ENCODE data around the gene DLL4.
"Not testable (repeated sequence)": the region's sequence is repeated elsewhere in the genome, so short reads cannot be mapped to it uniquely, and the experiment has no call there.

DLL4 gene

DNA sequence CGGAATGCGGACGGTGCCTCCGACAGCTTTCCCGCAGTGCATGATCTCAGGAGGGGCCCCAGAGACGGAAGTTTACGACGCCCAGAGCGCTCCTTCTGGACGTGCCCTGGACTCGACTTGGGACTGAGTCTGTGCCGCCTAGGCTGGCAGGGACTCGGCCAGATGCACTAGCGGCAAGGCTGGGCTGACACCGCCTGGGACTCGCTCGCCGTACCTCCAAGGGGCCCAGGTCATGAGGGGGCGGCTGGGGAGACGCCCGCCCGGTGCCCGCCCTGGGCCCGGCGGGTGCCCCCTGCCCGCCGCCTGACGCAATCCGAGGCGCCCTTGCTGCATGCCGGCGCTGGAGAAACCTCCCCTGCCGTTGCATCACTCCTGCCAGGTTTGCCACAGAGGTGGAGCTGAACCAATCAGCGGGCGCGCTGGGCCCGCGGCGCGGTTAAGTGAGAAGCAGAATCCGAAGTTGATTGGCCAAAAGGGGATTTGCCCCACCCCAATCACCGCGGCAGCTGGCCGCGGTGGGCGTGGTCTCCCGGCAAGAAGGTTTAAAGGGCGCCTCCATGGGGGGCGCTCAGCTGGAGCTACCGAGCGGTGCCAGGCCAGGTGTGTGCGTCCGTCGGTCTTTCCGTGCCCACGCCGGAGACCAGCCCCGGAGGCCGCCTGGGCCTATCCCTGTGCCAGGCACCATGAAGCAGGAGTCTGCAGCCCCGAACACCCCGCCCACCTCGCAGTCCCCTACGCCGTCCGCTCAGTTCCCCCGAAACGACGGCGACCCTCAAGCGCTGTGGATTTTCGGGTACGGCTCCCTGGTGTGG is 24.0 kb downstream of the DLL4 start, which contains the start of gene CHAC1:
Gene CHAC1 (plus strand): TSS at position 571 of the 812 bp plus-strand sequence. CDS start 113 bp downstream, at position 684.
- peak within 1 kb of the TSS; percentile 85 for H3K18ac ChIP-seq (ENCODE audit: low read depth in 1 of 2, low read length in 2 of 2)

DNA sequence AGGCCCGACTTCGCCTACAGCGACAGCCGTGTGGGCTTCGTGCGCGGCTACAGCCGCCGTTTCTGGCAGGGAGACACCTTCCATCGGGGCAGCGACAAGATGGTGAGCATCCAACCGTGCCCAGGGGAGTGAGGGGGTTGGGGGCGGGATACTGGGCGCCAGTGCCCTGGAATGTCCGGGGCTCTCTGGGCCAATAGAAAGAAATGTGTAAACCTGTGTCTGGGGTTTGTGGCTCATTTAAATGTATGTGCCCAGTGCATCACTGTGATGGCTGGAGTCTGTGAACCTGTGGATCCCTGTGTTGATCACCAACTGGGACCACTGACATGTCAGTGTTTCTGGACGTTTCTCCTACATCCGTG is 24.6 kb downstream of the DLL4 start:
- no peak overlapping the region for H2AK5ac ChIP-seq (ENCODE audit: low read length, severe bottlenecking)
- H3K36me3 ChIP-seq (ENCODE audit: control insufficient read depth in 1 of 2, insufficient read depth in 2 of 2, low read depth in 1 of 2, low read length in 2 of 2): peaks cover 0 to 22% of the 10 kb centered on the region in 2 experiments
- H2AFZ ChIP-seq (ENCODE audit: low read depth, low read length): peak overlapping the region; percentile 94
- peak overlapping the region in 1 of 2 experiments; percentile 87 for H2BK12ac ChIP-seq (ENCODE audit: low read length in 2 of 2)
- H3K18ac ChIP-seq (ENCODE audit: low read depth in 1 of 2, low read length in 2 of 2): peak overlapping the region; percentile 85
- peak overlapping the region; percentile 89 for H3K9ac ChIP-seq (ENCODE audit: low read length)
- H2BK120ac ChIP-seq (ENCODE audit: low read depth, low read length): no peak overlapping the region
- H3K9me3 ChIP-seq (ENCODE audit: control insufficient read depth, low read length): no peaks in the 10 kb centered on the region
- peak overlapping the region in 1 of 2 experiments; percentile 45 for H3K14ac ChIP-seq (ENCODE audit: low read length in 2 of 2)
- H3K4me3 ChIP-seq (ENCODE audit: insufficient read depth in 1 of 2, low read depth in 1 of 2, low read length in 2 of 2): peak overlapping the region; percentile 79 to 90
- H2BK15ac ChIP-seq (ENCODE audit: low read depth, poor library complexity, severe bottlenecking): no peak overlapping the region
- 6% methylated on average over 17 of the region's 17 CpGs for WGBS
- no peak overlapping the region for H3K27ac ChIP-seq (ENCODE audit: low read length, poor library complexity, severe bottlenecking)
- DNase-seq: peak; percentile 28
- peaks cover 8% of the 10 kb centered on the region for H3K79me1 ChIP-seq (replicated peaks; ENCODE audit: low read length, poor library complexity, severe bottlenecking)
- peak overlapping the region; percentile 19 to 73 for H3K4ac ChIP-seq (ENCODE audit: low read depth in 1 of 2, low read length in 2 of 2)
- peak overlapping the region in 1 of 2 experiments; percentile 53 for H3K23ac ChIP-seq (ENCODE audit: low read length in 2 of 2)
- peaks cover 36% of the 10 kb centered on the region for H3K4me1 ChIP-seq (ENCODE audit: control insufficient read depth, insufficient read depth, low read depth, low read length)
- peak overlapping the region; percentile 64 for H4K91ac ChIP-seq (ENCODE audit: low read length)
- H3K4me2 ChIP-seq (ENCODE audit: low read length, poor library complexity, severe bottlenecking): peak overlapping the region; percentile 95
- no peak overlapping the region for H2BK5ac ChIP-seq (ENCODE audit: low read depth, low read length, poor library complexity, severe bottlenecking)
- H3K27me3 ChIP-seq (ENCODE audit: control insufficient read depth in 1 of 2, insufficient read depth in 1 of 2, low read length in 2 of 2): peaks cover 5 to 12% of the 10 kb centered on the region in 2 experiments
- peak overlapping the region; percentile 19 for H4K8ac ChIP-seq (ENCODE audit: low read length)

More for the DNA sequence above, 24.0 kb downstream of the DLL4 start, which contains the start of gene CHAC1:
- Histone ChIP-seq H3K4me3 (ENCODE audit: insufficient read depth in 1 of 2, low read depth in 1 of 2, low read length in 2 of 2) (peak within 1 kb of the TSS; percentile 79 to 90), H2AK5ac (ENCODE audit: low read length, severe bottlenecking) (no peak within 1 kb of the TSS), H4K8ac (ENCODE audit: low read length) (peak within 1 kb of the TSS; percentile 93), H3K4me1 (ENCODE audit: control insufficient read depth, insufficient read depth, low read depth, low read length) (peaks cover 36% of the 10 kb centered on the region), H2BK120ac (ENCODE audit: low read depth, low read length) (peak within 1 kb of the TSS; percentile 94), H4K91ac (ENCODE audit: low read length) (peak within 1 kb of the TSS; percentile 90), H2BK12ac (ENCODE audit: low read length in 2 of 2) (peak within 1 kb of the TSS in 1 of 2 experiments; percentile 87), H2BK15ac (ENCODE audit: low read depth, poor library complexity, severe bottlenecking) (peak within 1 kb of the TSS; percentile 97), H2AFZ (ENCODE audit: low read depth, low read length) (peak within 1 kb of the TSS; percentile 94), H3K23ac (ENCODE audit: low read length in 2 of 2) (peak within 1 kb of the TSS in 1 of 2 experiments; percentile 53), H3K9me3 (ENCODE audit: control insufficient read depth, low read length) (no peaks in the 10 kb centered on the region), H3K79me1 (replicated peaks; ENCODE audit: low read length, poor library complexity, severe bottlenecking) (peaks cover 8% of the 10 kb centered on the region), H3K4me2 (ENCODE audit: low read length, poor library complexity, severe bottlenecking) (peak within 1 kb of the TSS; percentile 95), H2BK5ac (ENCODE audit: low read depth, low read length, poor library complexity, severe bottlenecking) (no peak within 1 kb of the TSS), H3K14ac (ENCODE audit: low read length in 2 of 2) (peak within 1 kb of the TSS in 1 of 2 experiments; percentile 45), H3K27me3 (ENCODE audit: control insufficient read depth in 1 of 2, insufficient read depth in 1 of 2, low read length in 2 of 2) (peaks cover 5 to 12% of the 10 kb centered on the region in 2 experiments), H3K27ac (ENCODE audit: low read length, poor library complexity, severe bottlenecking) (peak within 1 kb of the TSS; percentile 47), H3K4ac (ENCODE audit: low read depth in 1 of 2, low read length in 2 of 2) (peak within 1 kb of the TSS; percentile 29 to 86), H3K36me3 (ENCODE audit: control insufficient read depth in 1 of 2, insufficient read depth in 2 of 2, low read depth in 1 of 2, low read length in 2 of 2) (peaks cover 0 to 22% of the 10 kb centered on the region in 2 experiments), H3K9ac (ENCODE audit: low read length) (peak within 1 kb of the TSS; percentile 89)
- DNase-seq: peak; percentile 95
- WGBS: under 1% methylated on average over 72 of the region's 72 CpGs

DNA sequence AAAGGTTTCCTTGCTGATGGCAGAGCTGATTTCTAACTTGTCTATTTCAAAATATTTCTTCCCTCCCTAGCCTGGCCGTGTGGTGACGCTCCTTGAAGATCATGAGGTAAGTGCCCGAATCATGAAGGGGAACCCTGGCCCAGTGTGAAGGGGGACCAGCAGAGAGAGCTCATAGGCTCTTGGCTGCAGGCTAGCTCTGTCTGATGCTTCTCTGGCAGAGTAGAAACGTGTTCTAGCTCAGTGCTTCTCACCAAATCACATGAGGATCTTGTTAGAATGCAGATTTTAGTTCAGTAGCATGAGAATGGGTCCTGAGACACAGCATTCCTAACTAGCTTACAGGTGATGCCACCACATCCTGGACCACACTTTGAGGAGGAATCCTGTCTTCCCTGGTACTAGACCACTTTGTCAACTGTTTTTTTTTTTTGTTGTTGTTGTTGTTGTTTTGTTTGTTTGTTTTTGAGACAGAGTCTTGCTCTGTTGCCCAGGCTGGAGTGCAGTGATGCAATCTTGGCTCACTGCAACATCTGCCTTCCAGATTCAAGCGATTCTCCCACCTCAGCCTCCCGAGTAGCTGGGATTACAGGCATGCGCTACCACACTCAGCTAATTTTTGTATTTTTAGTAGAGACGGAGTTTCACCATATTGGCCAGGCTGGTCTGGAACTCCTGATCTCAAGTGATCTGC is 25.2 kb downstream of the DLL4 start:
- H2BK12ac ChIP-seq (ENCODE audit: low read length in 2 of 2); H4K91ac ChIP-seq (ENCODE audit: low read length); H3K27ac ChIP-seq (ENCODE audit: low read length, poor library complexity, severe bottlenecking); H2BK5ac ChIP-seq (ENCODE audit: low read depth, low read length, poor library complexity, severe bottlenecking); H2BK120ac ChIP-seq (ENCODE audit: low read depth, low read length); H4K8ac ChIP-seq (ENCODE audit: low read length); H3K79me1 ChIP-seq (replicated peaks; ENCODE audit: low read length, poor library complexity, severe bottlenecking); H3K27me3 ChIP-seq (ENCODE audit: control insufficient read depth in 1 of 2, insufficient read depth in 1 of 2, low read length in 2 of 2); H3K9me3 ChIP-seq (ENCODE audit: control insufficient read depth, low read length); H2AK5ac ChIP-seq (ENCODE audit: low read length, severe bottlenecking); H2BK15ac ChIP-seq (ENCODE audit: low read depth, poor library complexity, severe bottlenecking); H2AFZ ChIP-seq (ENCODE audit: low read depth, low read length); H3K9ac ChIP-seq (ENCODE audit: low read length); H3K14ac ChIP-seq (ENCODE audit: low read length in 2 of 2): not testable (repeated sequence)
- Histone ChIP-seq H3K18ac (ENCODE audit: low read depth in 1 of 2, low read length in 2 of 2) (peak overlapping the region in 1 of 2 experiments; percentile 29), H3K4me1 (ENCODE audit: control insufficient read depth, insufficient read depth, low read depth, low read length) (peaks cover 36% of the 10 kb centered on the region), H3K4me3 (ENCODE audit: insufficient read depth in 1 of 2, low read depth in 1 of 2, low read length in 2 of 2) (peak overlapping the region in 1 of 2 experiments; percentile 90), H3K4ac (ENCODE audit: low read depth in 1 of 2, low read length in 2 of 2) (peak overlapping the region in 1 of 2 experiments; percentile 11), H3K4me2 (ENCODE audit: low read length, poor library complexity, severe bottlenecking) (peak overlapping the region; percentile 95), H3K23ac (ENCODE audit: low read length in 2 of 2) (peak overlapping the region in 1 of 2 experiments; percentile 3), H3K36me3 (ENCODE audit: control insufficient read depth in 1 of 2, insufficient read depth in 2 of 2, low read depth in 1 of 2, low read length in 2 of 2) (peaks cover 0 to 22% of the 10 kb centered on the region in 2 experiments)
- peak; percentile 21 for DNase-seq
- 73% methylated on average over 8 of the region's 8 CpGs for WGBS
